ENCODE data around the gene MAP4K4. TPM values are rescaled to one million over a fixed set of nuclear protein-coding genes. Genes with fewer than 3 reads are reported as not detected.
A peak's percentile ranks its signal among the peaks of the same experiment; 100 is the strongest.

The MAP4K4 gene
- total and polyA plus RNA-seq, 2 of the 13 experiments (the other 11 are each of a cell fraction or from before 2014, with no cell fraction given) = 105 to 264 TPM

DNA sequence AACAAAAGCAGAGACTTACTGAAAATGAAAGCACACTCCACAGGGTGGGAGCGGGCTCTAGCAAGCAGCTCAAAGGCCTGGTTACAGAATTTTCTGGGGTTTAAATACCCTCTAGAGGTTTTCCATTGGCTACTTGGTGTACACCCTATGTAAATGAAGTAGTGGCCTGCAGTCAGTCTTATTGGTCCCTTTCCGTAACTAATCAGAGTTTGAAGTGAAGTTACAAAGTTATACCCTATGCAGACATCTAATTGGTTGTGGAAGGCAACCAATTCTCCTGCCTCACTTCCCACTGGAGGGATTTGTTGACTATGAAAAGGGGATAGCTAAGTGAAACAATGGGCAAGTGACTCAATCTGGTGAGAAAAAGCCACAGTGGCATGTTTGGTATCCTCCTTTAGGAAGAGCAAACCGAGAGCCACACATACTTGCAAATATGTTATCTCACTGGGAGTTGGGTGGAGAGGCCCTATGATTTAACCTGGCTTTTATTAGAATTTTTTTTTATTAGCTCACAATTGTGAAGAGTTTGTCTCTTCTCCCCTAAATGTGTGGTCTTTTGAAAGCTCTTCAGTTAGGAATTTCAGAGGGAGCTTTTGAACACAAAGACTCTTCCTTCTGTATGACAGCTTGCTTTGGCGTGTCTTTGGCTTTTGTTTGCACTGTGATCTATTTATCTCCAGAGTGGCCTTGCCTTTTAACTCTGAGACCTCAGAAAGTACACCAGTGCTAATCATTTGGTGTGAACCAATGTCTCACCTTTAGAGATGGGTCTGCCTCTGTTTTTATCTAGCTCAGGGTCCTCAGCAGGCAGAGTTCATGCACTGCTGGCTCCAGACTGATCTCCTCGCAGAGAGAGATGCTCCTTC lies 69.6 kb downstream of the MAP4K4 start (continued):
- TF ChIP-seq TCF7 (IDR thresholded peaks at IDR 0.05; ENCODE audit: low read depth) (peak; percentile 86), LRRFIP1 (CRISPR knock-in tag; conservative IDR thresholded peaks at IDR 0.05) (no peak), POLR2AphosphoS2 (IDR thresholded peaks at IDR 0.05; ENCODE audit: low read depth, low read length) (no peak), ZBTB37 (CRISPR knock-in tag; IDR thresholded peaks at IDR 0.05) (peak; percentile 93), ZNF562 (CRISPR knock-in tag; IDR thresholded peaks at IDR 0.05; ENCODE audit: borderline replicate concordance) (no peak), MED13 (CRISPR knock-in tag; IDR thresholded peaks at IDR 0.05) (peak; percentile 74; the same call in 1 of the 2 replicates), KLF16 (CRISPR knock-in tag; IDR thresholded peaks at IDR 0.05) (peak in 1 of 2 experiments; percentile 57; a peak in 1 of 4 replicates), HNF4G (IDR thresholded peaks at IDR 0.05; ENCODE audit: borderline replicate concordance, low read depth, low read length) (0 out of 2 replicates have a peak, but pooled peaks have one; percentile 21), HNF4G (CRISPR knock-in tag; IDR thresholded peaks at IDR 0.05; ENCODE audit: borderline replicate concordance, low read depth) (no peak), ZNF770 (CRISPR knock-in tag; IDR thresholded peaks at IDR 0.05) (no peak), ZNF234 (CRISPR knock-in tag; conservative IDR thresholded peaks at IDR 0.05) (no peak), ZNF687 (CRISPR knock-in tag; IDR thresholded peaks at IDR 0.05) (no peak)
- TF ChIP-seq, protein P1, sequence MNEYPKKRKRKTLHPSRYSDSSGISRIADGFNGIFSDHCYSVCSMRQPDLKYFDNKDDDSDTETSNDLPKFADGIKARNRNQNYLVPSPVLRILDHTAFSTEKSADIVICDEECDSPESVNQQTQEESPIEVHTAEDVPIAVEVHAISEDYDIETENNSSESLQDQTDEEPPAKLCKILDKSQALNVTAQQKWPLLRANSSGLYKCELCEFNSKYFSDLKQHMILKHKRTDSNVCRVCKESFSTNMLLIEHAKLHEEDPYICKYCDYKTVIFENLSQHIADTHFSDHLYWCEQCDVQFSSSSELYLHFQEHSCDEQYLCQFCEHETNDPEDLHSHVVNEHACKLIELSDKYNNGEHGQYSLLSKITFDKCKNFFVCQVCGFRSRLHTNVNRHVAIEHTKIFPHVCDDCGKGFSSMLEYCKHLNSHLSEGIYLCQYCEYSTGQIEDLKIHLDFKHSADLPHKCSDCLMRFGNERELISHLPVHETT (CRISPR knock-in tag; conservative IDR thresholded peaks at IDR 0.05) = no peak
- TF ChIP-seq, protein P2, sequence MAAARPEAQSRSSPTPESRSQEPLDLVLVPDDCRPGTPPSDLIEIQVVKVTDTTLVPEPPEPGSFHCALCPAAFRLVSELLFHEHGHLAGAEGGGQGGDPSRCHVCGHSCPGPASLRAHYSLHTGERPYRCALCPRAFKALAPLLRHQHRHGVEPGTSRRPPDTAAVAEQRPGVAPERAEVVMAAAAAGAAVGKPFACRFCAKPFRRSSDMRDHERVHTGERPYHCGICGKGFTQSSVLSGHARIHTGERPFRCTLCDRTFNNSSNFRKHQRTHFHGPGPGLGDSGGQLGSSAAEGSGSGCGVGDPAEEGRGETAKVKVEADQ (CRISPR knock-in tag; IDR thresholded peaks at IDR 0.05; ENCODE audit: borderline replicate concordance) = no peak
